Head of caudate nucleus (tissue), 42 donors: ENCODE data around the gene ADAM15.
A peak's percentile ranks its signal among the peaks of the same experiment; 100 is the strongest.

Experiments used
- DNase-seq, 42 donors: peaks; one replicate each; pipeline versions ENCODE4 v3.0.0 to v3.0.0-alpha.2; 2020 to 2021; ENCODE audit warnings: mixed read lengths in 7 of 42
- intact Hi-C: fragments of 100-400 bp; cut with DNase I; formaldehyde crosslinking; loops from one replicate; pipeline ENCODE4 v1.15.0; 2022

ADAM15 gene

GRCh38 chr1:155050560-155051341 is at the start of gene ADAM15:
ADAM15 (plus strand) TSS chr1:155051316; CDS start chr1:155051387, 71 bp downstream.
- intact Hi-C loops = no loop called here
- peak; percentile 50 to 92 (median 85) for DNase-seq

- no peak for DNase-seq
- intact Hi-C loops = loop anchor here (2.0 to 10.0 kb wide), 3 partner anchors 19 to 63 kb away; partner anchors contain the start of genes EFNA4 and FLAD1
Measured at GRCh38 chr1:155001425-155001674, 49.8 kb upstream of the ADAM15 start.

DNA sequence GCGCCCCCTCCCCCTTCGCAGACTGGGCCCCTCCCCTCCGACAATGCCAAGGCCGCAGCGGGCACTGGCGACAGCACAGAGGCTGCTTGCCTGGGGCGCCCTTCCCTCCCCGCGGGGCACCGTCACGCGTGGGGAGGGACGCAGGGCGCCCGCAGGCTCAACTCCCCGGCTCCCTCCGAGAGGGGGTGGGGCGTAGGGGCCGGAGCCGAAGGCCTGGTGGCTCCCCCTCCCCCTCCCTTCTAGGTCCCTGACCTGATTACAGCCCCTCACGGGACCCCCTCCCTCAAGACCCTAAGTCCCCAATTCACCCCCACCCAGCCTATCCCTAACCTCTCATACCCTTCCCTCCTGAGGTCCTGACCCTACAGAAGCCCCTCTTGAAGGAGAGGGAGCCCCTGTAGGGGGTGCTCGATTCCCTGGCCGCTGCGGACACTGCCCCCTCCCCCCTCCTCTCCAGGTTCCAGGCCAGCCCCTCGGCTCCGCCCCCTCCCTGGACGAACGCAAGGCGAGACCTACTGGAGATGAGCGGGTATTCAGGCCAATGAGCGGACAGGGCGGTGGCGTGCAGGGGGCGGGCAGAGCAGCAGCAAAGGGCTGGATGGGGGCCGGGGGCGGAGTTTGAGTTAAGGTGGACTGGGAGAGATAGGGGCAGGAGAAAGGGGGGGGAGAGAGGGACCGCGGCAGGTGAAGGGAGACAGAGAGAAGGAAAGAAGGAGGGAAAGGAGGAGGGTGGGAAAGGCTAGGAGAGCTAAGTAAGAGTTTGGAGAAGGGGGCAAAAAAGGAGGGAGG is 49.2 kb upstream of the ADAM15 start:
- intact Hi-C loops = loop anchor here (2.0 to 10.0 kb wide), 3 partner anchors 19 to 63 kb away; partner anchors contain the start of genes EFNA4 and FLAD1
- DNase-seq = peak; percentile 100

DNA sequence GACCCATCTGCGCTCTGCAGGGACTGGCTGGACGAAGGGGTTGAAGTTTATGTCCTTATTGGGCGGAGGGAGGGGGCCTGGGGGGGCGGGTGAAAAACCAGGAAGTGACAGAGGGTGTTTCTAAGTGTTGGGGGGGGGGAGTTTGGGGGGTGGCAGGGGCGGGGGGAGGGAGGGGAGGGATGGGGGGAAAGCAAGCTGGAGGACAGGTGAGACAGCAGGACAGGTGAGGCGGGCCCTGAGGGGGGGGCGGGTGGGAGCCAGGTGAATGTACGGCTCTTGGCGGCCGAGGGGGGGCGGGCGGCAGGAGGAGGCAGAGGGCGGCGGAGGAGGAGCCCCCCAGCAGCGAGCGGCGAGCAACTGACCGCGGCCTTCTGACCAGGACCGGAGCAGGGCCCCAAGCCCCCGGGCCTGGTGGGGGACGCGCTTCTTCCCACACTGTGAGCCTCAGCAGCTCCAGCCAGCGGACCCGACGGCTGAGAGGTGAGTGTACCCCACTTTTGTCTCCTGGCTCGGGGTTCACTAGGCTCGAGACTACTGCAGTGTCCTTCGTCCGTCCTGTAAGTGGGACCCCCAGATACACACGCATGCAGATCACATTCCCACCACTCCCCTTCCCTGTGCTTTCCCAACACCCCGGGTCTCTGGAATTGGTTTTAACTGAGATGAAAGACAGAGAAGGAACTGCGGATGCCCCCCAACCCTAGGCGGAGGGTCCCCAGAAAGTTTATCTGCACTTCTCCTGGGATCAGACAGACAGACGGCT is 48.5 kb upstream of the ADAM15 start, which contains the start of gene ZBTB7B:
Gene ZBTB7B, plus strand, starts transcription at position 339 of the 763 bp plus-strand sequence. CDS start 11,859 bp downstream, outside the sequence.
- DNase-seq = peak in 10 of 42 donors; percentile 16 to 67 (median 42)
- intact Hi-C loops = loop anchor here (5.0 to 10.0 kb wide), 2 partner anchors 35 to 62 kb away; partner anchors contain the start of gene EFNA4

GRCh38 chr1:155003227-155003765 is 47.8 kb upstream of the ADAM15 start:
- intact Hi-C loops = loop anchor here (5.0 to 10.0 kb wide), 2 partner anchors 36 to 62 kb away; partner anchors contain the start of gene EFNA4
- peak in 18 of 42 donors; percentile 22 to 77 (median 44) for DNase-seq

GRCh38 chr1:155003766-155004351 is 47.3 kb upstream of the ADAM15 start:
- DNase-seq = peak in 30 of 42 donors; percentile 26 to 83 (median 58)
- intact Hi-C loops = loop anchor here (5.0 to 10.0 kb wide), 2 partner anchors 37 to 61 kb away; partner anchors contain the start of gene EFNA4

GRCh38 chr1:155004352-155005075 is 46.6 kb upstream of the ADAM15 start:
- peak in 9 of 42 donors; percentile 21 to 72 (median 43) for DNase-seq
- intact Hi-C loops = loop anchor here (5.0 to 10.0 kb wide), 2 partner anchors 37 to 60 kb away; partner anchors contain the start of gene EFNA4

DNA sequence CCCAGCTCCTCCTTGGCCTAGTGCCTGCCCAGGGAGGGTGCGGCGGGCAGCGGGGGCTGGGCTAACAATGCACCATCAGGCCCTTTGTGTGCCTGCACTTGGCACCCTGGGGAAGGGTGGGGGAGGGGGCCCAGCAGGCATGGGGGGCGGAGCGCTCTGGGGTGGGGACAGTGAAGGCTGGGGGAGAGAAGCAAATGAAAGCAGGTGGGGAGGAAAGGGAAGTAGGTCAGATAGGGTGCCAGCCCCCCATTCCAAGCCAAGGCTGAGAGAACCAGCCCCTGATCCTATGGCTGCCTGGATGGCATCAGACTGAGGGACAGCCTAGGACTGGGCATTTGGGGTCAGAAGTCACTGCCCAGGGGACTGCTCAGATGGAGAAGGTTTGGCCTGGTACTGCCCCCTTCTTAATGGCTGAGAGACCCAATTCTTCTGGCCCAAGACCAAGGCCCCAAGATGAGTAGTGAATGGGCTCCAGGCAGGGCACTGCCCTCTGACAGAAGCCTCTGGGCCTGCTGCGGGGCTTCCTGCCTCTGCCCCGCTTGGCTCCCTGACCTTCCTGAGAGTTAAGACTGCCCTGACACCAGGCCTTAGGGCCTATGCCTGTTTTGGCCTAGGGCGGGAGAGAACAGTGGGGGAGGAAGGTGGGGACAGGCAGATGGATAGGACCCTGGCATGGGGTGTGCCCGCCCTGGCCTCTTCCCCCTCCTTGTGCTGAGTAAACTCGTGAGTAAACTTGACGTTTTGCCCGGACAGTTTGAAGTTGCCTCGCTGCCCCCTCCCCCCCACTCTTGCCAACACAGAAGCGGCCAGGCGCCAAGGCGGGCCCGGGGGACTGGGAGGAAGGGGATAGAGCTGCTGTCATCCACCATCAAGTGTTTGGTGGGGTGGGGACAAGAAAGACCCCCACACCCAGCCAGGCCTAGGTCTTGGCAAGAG is 45.8 kb upstream of the ADAM15 start:
- peak; percentile 55 to 91 (median 76) for DNase-seq
- intact Hi-C loops = loop anchor here (10.0 kb wide), 1 partner anchor 59 kb away; the partner anchor contains the start of gene EFNA4

DNA sequence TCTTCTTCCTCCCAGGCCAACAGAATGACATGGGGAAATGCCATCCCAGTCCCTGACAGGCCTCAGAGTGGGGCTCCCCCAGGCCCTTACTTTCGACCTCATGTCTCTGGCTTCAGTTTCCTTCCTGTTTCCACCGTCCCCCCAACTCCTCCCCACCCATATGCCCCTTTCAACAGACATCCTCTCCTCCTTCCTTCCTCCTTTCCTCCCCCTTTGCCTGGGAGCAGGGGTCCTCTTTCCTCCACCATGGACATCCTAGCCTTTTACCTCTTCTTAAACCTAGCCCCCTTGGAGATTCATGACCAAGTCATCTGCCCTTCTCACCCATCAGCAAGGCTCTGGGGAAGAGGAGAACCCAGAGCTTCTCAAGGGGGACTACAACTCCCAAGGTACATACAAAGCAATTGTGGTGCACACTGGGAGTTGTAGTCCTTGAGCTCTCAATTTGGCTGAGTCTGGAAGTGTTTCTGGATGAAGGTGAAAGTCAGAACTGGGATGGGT is 44.5 kb upstream of the ADAM15 start:
- intact Hi-C loops = loop anchor here (10.0 kb wide), 1 partner anchor 58 kb away; the partner anchor contains the start of gene EFNA4
- DNase-seq = peak in 21 of 42 donors; percentile 35 to 81 (median 59)

GRCh38 chr1:155007251-155007828 is 43.8 kb upstream of the ADAM15 start:
- intact Hi-C loops = loop anchor here (10.0 kb wide), 1 partner anchor 57 kb away; the partner anchor contains the start of gene EFNA4
- peak in 31 of 42 donors; percentile 16 to 88 (median 57) for DNase-seq

DNA sequence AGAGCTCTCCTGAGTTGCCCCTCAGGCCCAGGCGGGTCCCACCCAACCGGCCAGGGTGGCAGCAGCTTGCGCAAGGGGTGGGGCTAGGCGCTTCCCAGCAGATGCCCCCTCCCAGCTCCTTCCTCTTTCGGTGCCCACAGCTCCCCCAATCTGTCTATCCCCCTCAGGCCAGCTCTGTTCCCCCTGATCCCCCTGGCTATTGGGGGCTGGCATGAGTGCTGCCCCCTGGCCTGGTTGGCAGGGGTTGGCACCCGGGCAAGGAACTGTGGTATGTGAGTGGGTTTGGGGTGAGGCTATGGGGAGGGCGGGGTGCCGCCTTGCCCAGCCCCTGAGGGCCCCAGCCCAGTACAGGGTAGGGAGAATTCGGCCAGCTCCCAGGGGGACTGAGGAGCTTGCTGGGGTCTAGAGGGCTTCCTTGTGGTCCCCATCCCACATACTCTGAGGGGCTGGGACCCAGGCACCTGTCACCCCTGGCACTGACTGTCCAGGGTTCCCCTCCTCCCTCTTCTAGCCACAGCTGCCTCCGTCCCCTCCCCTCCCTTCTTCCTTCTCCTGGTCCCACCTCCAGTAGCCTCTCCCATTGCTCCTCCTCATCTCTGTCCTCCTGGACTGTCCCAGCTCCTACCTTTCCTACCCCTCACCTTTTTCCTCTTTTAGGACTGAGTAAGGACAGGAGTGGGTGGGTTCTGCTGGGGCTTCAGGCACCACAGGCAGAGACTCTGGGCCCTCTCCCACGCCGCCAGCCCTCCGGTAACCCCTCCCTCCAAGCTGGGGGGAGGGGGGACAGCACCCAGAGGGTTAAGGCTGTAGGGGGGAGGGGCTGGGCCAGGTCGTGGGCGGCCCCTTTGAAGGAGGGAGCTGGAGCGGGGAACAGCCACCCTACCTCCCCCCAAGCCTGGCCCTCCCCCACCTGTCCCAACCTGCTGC is 42.8 kb upstream of the ADAM15 start:
- DNase-seq = peak in 14 of 42 donors; percentile 28 to 65 (median 44)
- intact Hi-C loops = loop anchor here (10.0 kb wide), 1 partner anchor 57 kb away; the partner anchor contains the start of gene EFNA4

DNA sequence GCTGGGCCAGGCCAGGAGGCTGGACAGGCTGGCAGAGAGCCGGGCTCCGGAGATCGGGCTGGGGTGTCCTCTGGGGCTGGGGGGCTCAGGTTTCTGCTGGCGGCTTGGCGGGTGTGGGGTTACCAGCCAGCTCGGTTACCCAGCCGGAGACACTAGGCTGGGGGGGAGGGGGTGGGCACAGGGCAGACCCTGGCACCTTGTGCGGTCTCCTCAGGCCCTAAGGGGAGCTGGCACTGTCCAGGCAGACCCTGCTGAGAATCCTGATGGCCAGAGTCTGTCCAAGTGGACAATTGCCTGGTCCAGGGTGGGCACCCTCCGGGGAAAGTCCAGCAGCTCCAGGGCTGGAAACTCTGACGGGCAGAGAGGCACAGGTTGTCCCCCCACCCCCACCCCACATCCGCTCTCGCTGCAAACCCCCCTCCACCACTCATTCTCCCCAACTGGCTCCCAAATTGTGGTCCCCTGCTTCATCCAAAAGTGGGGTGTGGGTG is 41.9 kb upstream of the ADAM15 start:
- no peak for DNase-seq
- intact Hi-C loops = loop anchor here (10.0 kb wide), 1 partner anchor 56 kb away; the partner anchor contains the start of gene EFNA4

DNA sequence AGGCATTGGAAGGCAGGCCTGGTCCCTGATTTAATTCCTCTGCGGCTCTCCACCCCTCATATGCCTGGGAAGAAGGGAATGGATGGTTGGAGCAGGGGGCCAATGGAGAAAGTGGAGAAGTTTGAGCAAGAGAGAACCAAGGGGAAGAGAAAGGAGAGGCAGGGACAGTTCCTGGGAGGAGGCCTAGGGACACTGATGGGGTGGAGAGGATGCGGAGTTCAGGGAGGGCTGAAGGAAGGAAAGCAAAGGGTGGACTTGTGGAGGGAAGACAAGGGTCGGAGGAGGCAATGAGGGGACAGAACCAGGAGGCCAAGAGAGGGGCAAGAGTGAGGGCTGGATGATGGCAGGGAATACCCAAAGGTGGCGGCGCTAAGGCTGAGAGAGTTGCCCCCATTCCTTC is 41.4 kb upstream of the ADAM15 start:
- DNase-seq = no peak
- intact Hi-C loops = loop anchor here (10.0 kb wide), 1 partner anchor 55 kb away; the partner anchor contains the start of gene EFNA4
